NCI-H526 (cell line): ENCODE measurements around the gene ZNF837.
A peak's percentile ranks its signal among the peaks of the same experiment; 100 is the strongest.

Source experiments
- DNase-seq, 2 experiments: peaks; one replicate each; lab custom pipeline; 2025; lab: John Stamatoyannopoulos, UW

Gene ZNF837

GRCh38 chr19:58372311-58373133, 8.3 kb downstream of the ZNF837 start:
- no peak for DNase-seq

- no peak for DNase-seq
Observed at GRCh38 chr19:58368561-58369360, 12.1 kb downstream of the ZNF837 start.

- no peak for DNase-seq
Observed at GRCh38 chr19:58367698-58368454, 13.0 kb downstream of the ZNF837 start.

- DNase-seq: no peak
Observed at GRCh38 chr19:58366585-58367430, 14.0 kb downstream of the ZNF837 start.

- no peak for DNase-seq
Observed at GRCh38 chr19:58364146-58364545, 16.7 kb downstream of the ZNF837 start.

- DNase-seq: peak; percentile 87 to 97
Observed at GRCh38 chr19:58362272-58362994, 18.4 kb downstream of the ZNF837 start, which contains the start of gene ZNF497. TSS of gene ZNF497 (minus strand) at chr19:58362751. CDS start at chr19:58357635, 5,116 bp downstream.

- DNase-seq: peak in 1 of 2 experiments; percentile 54
Observed at GRCh38 chr19:58361900-58362271, 18.9 kb downstream of the ZNF837 start.

GRCh38 chr19:58357481-58358145, 23.2 kb downstream of the ZNF837 start:
- DNase-seq: no peak

- DNase-seq: no peak
Observed at GRCh38 chr19:58356766-58357480, 23.9 kb downstream of the ZNF837 start.

GRCh38 chr19:58355908-58356765, 24.7 kb downstream of the ZNF837 start:
- no peak for DNase-seq

- DNase-seq: no peak
Observed at GRCh38 chr19:58355215-58355796, 25.5 kb downstream of the ZNF837 start.

- no peak for DNase-seq
Observed at GRCh38 chr19:58354478-58355030, 26.3 kb downstream of the ZNF837 start.

- DNase-seq: no peak
Observed at GRCh38 chr19:58353717-58354477, 26.9 kb downstream of the ZNF837 start.

GRCh38 chr19:58352760-58353671, 27.8 kb downstream of the ZNF837 start, which contains the start of gene A1BG:
TSS of gene A1BG (minus strand) at chr19:58353492. CDS start at chr19:58353437, 55 bp downstream.
- DNase-seq: no peak

GRCh38 chr19:58351990-58352755, 28.7 kb downstream of the ZNF837 start:
- no peak for DNase-seq
